ENCODE results near the gene SPATA9. TPM values are rescaled to one million over a fixed set of nuclear protein-coding genes. Genes with fewer than 3 reads are reported as not detected.

The SPATA9 gene
- total and polyA plus RNA-seq, 2 of the 13 experiments (the other 11 are each of a cell fraction or from before 2014, with no cell fraction given): not detected

DNA sequence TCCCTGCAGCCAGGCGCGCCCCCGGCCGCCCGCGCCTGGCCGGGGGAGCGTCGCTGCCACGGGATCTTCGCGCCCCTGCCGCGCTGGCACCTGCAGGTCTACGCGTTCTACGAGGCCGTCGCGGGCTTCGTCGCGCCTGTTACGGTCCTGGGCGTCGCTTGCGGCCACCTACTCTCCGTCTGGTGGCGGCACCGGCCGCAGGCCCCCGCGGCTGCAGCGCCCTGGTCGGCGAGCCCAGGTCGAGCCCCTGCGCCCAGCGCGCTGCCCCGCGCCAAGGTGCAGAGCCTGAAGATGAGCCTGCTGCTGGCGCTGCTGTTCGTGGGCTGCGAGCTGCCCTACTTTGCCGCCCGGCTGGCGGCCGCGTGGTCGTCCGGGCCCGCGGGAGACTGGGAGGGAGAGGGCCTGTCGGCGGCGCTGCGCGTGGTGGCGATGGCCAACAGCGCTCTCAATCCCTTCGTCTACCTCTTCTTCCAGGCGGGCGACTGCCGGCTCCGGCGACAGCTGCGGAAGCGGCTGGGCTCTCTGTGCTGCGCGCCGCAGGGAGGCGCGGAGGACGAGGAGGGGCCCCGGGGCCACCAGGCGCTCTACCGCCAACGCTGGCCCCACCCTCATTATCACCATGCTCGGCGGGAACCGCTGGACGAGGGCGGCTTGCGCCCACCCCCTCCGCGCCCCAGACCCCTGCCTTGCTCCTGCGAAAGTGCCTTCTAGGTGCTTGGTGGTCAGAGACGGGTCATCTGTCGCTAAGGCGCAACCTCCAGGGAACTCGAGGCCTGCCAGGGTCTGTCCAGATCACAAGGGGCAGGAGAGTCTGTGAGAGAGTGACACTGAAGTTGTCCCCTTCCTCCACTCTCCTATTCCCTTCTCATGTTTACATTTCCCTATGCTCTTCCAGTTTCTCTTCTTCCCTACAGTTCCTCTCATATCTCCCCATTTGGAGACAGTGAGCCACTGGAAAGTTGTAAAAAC is 61.6 kb downstream of the SPATA9 start (continued):
- TF ChIP-seq, protein P1, sequence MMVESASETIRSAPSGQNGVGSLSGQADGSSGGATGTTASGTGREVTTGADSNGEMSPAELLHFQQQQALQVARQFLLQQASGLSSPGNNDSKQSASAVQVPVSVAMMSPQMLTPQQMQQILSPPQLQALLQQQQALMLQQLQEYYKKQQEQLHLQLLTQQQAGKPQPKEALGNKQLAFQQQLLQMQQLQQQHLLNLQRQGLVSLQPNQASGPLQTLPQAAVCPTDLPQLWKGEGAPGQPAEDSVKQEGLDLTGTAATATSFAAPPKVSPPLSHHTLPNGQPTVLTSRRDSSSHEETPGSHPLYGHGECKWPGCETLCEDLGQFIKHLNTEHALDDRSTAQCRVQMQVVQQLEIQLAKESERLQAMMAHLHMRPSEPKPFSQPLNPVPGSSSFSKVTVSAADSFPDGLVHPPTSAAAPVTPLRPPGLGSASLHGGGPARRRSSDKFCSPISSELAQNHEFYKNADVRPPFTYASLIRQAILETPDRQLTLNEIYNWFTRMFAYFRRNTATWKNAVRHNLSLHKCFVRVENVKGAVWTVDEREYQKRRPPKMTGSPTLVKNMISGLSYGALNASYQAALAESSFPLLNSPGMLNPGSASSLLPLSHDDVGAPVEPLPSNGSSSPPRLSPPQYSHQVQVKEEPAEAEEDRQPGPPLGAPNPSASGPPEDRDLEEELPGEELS (CRISPR knock-in tag; IDR thresholded peaks at IDR 0.05): no peak
- TF ChIP-seq KMT2B (CRISPR knock-in tag; IDR thresholded peaks at IDR 0.05) (no peak), NONO (IDR thresholded peaks at IDR 0.05) (no peak), NONO (CRISPR knock-in tag; conservative IDR thresholded peaks at IDR 0.05) (peak; percentile 56; the same call in 1 of the 2 replicates), ZNF607 (CRISPR knock-in tag; IDR thresholded peaks at IDR 0.05; ENCODE audit: borderline replicate concordance) (0 out of 2 replicates have a peak, but pooled peaks have one; percentile 35), MYC (CRISPR knock-in tag; IDR thresholded peaks at IDR 0.05; ENCODE audit: borderline replicate concordance) (peak; percentile 76), ZNF569 (CRISPR knock-in tag; IDR thresholded peaks at IDR 0.05; ENCODE audit: borderline replicate concordance) (no peak), REPIN1 (CRISPR knock-in tag; IDR thresholded peaks at IDR 0.05; ENCODE audit: borderline replicate concordance, low read depth) (no peak), HNRNPL (IDR thresholded peaks at IDR 0.05; ENCODE audit: low read depth, low read length) (no peak), NFIB (CRISPR knock-in tag; IDR thresholded peaks at IDR 0.05; ENCODE audit: borderline replicate concordance) (0 out of 2 replicates have a peak, but pooled peaks have one; percentile 64), HNRNPLL (IDR thresholded peaks at IDR 0.05; ENCODE audit: low read depth, low read length, poor library complexity, severe bottlenecking) (peak; percentile 88), ZNF660 (CRISPR knock-in tag; IDR thresholded peaks at IDR 0.05; ENCODE audit: borderline replicate concordance, low read depth) (no peak), NRL (CRISPR knock-in tag; IDR thresholded peaks at IDR 0.05; ENCODE audit: borderline replicate concordance) (peak; percentile 70), NR2F2 (IDR thresholded peaks at IDR 0.05; ENCODE audit: borderline replicate concordance, low read depth) (no peak), KDM4B (CRISPR knock-in tag; IDR thresholded peaks at IDR 0.05) (no peak), ZNF282 (IDR thresholded peaks at IDR 0.05; ENCODE audit: partially characterized antibody) (no peak), RXRB (CRISPR knock-in tag; IDR thresholded peaks at IDR 0.05; ENCODE audit: borderline replicate concordance) (no peak), ZNF180 (CRISPR knock-in tag; IDR thresholded peaks at IDR 0.05; ENCODE audit: borderline replicate concordance, low read depth) (no peak), TCF7L2 (IDR thresholded peaks at IDR 0.05; ENCODE audit: low read depth, low read length) (no peak)
- TF ChIP-seq, protein P2, sequence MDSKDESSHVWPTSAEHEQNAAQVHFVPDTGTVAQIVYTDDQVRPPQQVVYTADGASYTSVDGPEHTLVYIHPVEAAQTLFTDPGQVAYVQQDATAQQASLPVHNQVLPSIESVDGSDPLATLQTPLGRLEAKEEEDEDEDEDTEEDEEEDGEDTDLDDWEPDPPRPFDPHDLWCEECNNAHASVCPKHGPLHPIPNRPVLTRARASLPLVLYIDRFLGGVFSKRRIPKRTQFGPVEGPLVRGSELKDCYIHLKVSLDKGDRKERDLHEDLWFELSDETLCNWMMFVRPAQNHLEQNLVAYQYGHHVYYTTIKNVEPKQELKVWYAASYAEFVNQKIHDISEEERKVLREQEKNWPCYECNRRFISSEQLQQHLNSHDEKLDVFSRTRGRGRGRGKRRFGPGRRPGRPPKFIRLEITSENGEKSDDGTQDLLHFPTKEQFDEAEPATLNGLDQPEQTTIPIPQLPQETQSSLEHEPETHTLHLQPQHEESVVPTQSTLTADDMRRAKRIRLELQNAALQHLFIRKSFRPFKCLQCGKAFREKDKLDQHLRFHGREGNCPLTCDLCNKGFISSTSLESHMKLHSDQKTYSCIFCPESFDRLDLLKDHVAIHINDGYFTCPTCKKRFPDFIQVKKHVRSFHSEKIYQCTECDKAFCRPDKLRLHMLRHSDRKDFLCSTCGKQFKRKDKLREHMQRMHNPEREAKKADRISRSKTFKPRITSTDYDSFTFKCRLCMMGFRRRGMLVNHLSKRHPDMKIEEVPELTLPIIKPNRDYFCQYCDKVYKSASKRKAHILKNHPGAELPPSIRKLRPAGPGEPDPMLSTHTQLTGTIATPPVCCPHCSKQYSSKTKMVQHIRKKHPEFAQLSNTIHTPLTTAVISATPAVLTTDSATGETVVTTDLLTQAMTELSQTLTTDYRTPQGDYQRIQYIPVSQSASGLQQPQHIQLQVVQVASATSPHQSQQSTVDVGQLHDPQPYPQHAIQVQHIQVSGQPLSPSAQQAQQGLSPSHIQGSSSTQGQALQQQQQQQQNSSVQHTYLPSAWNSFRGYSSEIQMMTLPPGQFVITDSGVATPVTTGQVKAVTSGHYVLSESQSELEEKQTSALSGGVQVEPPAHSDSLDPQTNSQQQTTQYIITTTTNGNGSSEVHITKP (CRISPR knock-in tag; IDR thresholded peaks at IDR 0.05; ENCODE audit: low read depth): no peak
- TF ChIP-seq, protein P3, sequence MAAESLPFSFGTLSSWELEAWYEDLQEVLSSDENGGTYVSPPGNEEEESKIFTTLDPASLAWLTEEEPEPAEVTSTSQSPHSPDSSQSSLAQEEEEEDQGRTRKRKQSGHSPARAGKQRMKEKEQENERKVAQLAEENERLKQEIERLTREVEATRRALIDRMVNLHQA (CRISPR knock-in tag; IDR thresholded peaks at IDR 0.05): no peak
- TF ChIP-seq, protein P4, sequence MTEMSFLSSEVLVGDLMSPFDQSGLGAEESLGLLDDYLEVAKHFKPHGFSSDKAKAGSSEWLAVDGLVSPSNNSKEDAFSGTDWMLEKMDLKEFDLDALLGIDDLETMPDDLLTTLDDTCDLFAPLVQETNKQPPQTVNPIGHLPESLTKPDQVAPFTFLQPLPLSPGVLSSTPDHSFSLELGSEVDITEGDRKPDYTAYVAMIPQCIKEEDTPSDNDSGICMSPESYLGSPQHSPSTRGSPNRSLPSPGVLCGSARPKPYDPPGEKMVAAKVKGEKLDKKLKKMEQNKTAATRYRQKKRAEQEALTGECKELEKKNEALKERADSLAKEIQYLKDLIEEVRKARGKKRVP (CRISPR knock-in tag; IDR thresholded peaks at IDR 0.05): 0 out of 4 replicates have a peak, but pooled peaks of 1 of the 2 experiments have one; percentile 29
